Lower leg skin (tissue), 3 donors: ENCODE measurements around the gene HDC.

Experiments used
- CTCF ChIP-seq, 3 donors: fragments of 450-650 bp; IDR thresholded peaks; one replicate each; pipeline ENCODE4 v1.5.1; 2016; ENCODE audit warnings: antibody characterized with exemption in 3 of 3, mild to moderate bottlenecking in 3 of 3, moderate library complexity in 2 of 3
- POLR2A ChIP-seq, 2 donors: fragments of 450-650 bp; IDR thresholded peaks; one replicate each; pipeline ENCODE4 v1.6.1; 2016 to 2017; ENCODE audit warnings: antibody characterized with exemption in 2 of 2, mild to moderate bottlenecking in 1 of 2, moderate library complexity in 1 of 2

- no peak for TF ChIP-seq POLR2A (IDR thresholded peaks at IDR 0.05)
- no peak for TF ChIP-seq CTCF (IDR thresholded peaks at IDR 0.05)
Observed at GRCh38 chr15:50304836-50305235, 39.3 kb upstream of the HDC start.
